Brain microvascular endothelial cell (primary cell): ENCODE data around the gene BCAR3.
"Not testable (repeated sequence)": the region's sequence is repeated elsewhere in the genome, so short reads cannot be mapped to it uniquely, and the experiment has no call there.

ENCODE experiments used
- DNase-seq: peaks from one replicate; pipeline ENCODE4 v3.0.0-alpha.2; 2020
- H3K27ac ChIP-seq: fragments of 250-450 bp; sonication (Bioruptor Pico); 2 replicates; pipeline ENCODE4 v1.5.1; 2020; ENCODE audit warnings: mild to moderate bottlenecking, moderate library complexity
- H3K27me3 ChIP-seq: fragments of 250-450 bp; sonication (Bioruptor Pico); replicated peaks from 2 replicates; pipeline ENCODE4 v1.5.1; 2020; ENCODE audit warnings: mild to moderate bottlenecking
- H3K36me3 ChIP-seq: fragments of 250-450 bp; sonication (Bioruptor Pico); replicated peaks from 2 replicates; pipeline ENCODE4 v1.5.1; 2020; ENCODE audit warnings: mild to moderate bottlenecking
- H3K4me3 ChIP-seq: 2 replicates; pipeline ENCODE4 v1.5.1; 2011; ENCODE audit warnings: low read depth, mild to moderate bottlenecking, control low read depth, low read length, moderate library complexity
- in situ Hi-C: cut with HindIII; loops from 2 replicates; pipeline ENCODE4 v1.10.0; 2017; ENCODE audit warnings: low sequenced_read_pairs, low pct_ligation_motif_present
- TF ChIP-seq, protein P1 (sequence below): IDR thresholded peaks from 2 replicates; pipeline ENCODE4 v1.5.1; 2011; ENCODE audit warnings: low read depth, mild to moderate bottlenecking, moderate library complexity, low read length, control low read depth, inconsistent platforms; ENCODE audit errors: missing control alignments

BCAR3 gene

DNA sequence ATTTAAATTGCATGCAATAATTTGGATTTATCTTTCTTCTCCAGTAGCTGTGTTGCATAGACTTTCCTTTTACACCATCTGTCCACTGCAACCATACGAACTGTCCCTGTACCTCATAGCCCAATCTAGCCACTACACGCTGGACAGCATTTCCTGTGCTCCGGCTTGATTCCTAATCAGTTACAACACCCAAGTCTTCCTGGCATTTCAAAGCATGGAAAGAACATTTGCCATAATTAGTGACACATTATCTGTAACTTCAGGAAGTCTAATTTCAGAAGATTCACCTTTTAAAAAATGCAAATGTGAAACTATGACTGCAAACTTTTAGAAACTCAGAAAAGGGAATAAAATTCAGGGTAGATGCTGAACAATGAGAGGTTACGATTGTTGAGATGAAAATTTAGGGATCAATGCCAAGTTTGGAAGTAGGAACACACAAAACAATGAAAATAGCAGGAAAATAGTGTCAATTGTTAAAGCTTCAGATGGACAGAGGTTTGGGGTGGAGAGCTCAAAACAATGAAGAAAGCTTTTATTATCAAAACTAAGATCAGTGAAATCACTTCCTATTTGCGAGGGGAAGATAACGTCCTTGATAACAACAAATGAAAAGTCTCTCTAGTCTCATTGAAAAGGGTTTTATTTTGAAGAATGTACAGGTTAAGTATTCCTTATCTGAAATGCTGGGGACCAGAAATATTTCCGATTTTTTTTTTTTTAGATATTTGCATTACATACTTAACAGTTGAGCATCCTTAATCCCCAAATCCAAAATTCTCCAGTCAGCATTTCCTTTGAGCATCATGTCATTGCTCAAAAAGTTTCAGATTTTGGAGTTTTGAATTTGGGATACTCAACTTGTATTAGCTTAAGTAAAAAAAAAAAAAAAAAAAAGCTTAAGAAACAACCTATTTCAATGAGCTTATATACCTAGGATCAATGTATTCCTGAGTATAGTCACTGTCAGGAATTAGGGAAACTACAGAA is 126.5 kb downstream of the BCAR3 start:
- in situ Hi-C loops: no loop called here
- DNase-seq: no peak
- no peak overlapping the region for H3K4me3 ChIP-seq
- H3K27me3 ChIP-seq: no peaks in the 10 kb centered on the region
- peaks cover 9% of the 10 kb centered on the region for H3K36me3 ChIP-seq
- H3K27ac ChIP-seq: no peak overlapping the region
- TF ChIP-seq, protein P1, sequence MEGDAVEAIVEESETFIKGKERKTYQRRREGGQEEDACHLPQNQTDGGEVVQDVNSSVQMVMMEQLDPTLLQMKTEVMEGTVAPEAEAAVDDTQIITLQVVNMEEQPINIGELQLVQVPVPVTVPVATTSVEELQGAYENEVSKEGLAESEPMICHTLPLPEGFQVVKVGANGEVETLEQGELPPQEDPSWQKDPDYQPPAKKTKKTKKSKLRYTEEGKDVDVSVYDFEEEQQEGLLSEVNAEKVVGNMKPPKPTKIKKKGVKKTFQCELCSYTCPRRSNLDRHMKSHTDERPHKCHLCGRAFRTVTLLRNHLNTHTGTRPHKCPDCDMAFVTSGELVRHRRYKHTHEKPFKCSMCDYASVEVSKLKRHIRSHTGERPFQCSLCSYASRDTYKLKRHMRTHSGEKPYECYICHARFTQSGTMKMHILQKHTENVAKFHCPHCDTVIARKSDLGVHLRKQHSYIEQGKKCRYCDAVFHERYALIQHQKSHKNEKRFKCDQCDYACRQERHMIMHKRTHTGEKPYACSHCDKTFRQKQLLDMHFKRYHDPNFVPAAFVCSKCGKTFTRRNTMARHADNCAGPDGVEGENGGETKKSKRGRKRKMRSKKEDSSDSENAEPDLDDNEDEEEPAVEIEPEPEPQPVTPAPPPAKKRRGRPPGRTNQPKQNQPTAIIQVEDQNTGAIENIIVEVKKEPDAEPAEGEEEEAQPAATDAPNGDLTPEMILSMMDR: no peak

GRCh38 chr1:93553886-93554490 is 127.6 kb downstream of the BCAR3 start:
- H3K27ac ChIP-seq, H3K4me3 ChIP-seq, H3K27me3 ChIP-seq, H3K36me3 ChIP-seq, in situ Hi-C loops: not testable (repeated sequence)
- DNase-seq: peak; percentile 53

GRCh38 chr1:93552741-93553455 is 128.7 kb downstream of the BCAR3 start:
- Histone ChIP-seq H3K27ac (peak overlapping the region; percentile 69), H3K27me3 (no peaks in the 10 kb centered on the region), H3K4me3 (no peak overlapping the region), H3K36me3 (peaks cover 2% of the 10 kb centered on the region)
- in situ Hi-C loops: no loop called here
- DNase-seq: peak; percentile 72
- TF ChIP-seq, protein P1: no peak

DNA sequence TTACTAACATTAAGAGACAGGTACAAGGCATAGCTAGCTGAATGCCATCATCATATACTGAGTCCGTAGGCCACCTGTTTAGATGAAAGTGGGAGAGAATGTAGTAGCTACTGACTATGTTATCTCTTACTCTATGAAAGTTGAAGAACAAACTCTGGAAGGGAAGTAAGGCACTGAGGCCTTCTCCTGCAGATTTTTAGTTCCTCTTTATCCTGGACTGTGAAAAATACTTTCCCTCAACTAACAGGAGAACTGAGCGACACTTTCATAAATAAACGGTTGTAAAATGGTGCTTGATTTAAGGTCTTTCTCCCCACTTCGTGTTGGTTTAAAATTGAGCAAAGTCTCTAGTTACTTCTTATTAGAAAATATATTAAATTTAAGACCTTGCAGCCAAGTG is 131.8 kb downstream of the BCAR3 start:
- Histone ChIP-seq H3K27ac (no peak overlapping the region), H3K4me3 (no peak overlapping the region), H3K27me3 (no peaks in the 10 kb centered on the region), H3K36me3 (peaks cover 2% of the 10 kb centered on the region)
- DNase-seq: no peak
- TF ChIP-seq, protein P1: no peak
- in situ Hi-C loops: no loop called here

- H3K4me3 ChIP-seq: no peak overlapping the region
- TF ChIP-seq, protein P1: no peak
- no peak for DNase-seq
- H3K36me3 ChIP-seq: peaks cover 2% of the 10 kb centered on the region
- no peak overlapping the region for H3K27ac ChIP-seq
- in situ Hi-C loops: no loop called here
- no peaks in the 10 kb centered on the region for H3K27me3 ChIP-seq
These were observed 132.5 kb downstream of the BCAR3 start for GRCh38 chr1:93549131-93549530.
